ENCODE data around the gene OXT.

DNA sequence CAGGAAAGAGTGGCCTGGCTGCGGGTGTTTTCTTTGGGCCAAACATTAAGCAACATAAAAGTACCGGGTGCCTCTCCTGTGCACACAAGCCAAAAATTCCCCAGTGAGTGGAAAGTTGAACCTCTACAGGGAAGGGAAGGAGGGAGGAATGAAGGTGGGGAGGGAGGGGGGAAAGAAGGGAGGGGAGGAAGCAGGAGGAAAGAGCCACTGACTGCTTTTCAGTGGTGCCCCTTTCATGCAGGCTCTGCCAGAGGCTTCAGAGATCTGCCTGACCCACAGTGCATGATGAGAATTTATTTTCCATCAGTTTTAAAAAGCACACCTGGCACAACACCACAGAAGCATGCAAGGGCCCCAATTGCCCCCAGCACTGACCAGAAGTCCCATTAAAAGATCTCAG, 40.6 kb downstream of the OXT start:
- TF ChIP-seq, protein P1, sequence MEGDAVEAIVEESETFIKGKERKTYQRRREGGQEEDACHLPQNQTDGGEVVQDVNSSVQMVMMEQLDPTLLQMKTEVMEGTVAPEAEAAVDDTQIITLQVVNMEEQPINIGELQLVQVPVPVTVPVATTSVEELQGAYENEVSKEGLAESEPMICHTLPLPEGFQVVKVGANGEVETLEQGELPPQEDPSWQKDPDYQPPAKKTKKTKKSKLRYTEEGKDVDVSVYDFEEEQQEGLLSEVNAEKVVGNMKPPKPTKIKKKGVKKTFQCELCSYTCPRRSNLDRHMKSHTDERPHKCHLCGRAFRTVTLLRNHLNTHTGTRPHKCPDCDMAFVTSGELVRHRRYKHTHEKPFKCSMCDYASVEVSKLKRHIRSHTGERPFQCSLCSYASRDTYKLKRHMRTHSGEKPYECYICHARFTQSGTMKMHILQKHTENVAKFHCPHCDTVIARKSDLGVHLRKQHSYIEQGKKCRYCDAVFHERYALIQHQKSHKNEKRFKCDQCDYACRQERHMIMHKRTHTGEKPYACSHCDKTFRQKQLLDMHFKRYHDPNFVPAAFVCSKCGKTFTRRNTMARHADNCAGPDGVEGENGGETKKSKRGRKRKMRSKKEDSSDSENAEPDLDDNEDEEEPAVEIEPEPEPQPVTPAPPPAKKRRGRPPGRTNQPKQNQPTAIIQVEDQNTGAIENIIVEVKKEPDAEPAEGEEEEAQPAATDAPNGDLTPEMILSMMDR (IDR thresholded peaks at IDR 0.05; ENCODE audit: low read depth, low read length, missing input control), result no peak
- TF ChIP-seq YY1 (IDR thresholded peaks at IDR 0.05), result no peak
- TF ChIP-seq, protein P2, sequence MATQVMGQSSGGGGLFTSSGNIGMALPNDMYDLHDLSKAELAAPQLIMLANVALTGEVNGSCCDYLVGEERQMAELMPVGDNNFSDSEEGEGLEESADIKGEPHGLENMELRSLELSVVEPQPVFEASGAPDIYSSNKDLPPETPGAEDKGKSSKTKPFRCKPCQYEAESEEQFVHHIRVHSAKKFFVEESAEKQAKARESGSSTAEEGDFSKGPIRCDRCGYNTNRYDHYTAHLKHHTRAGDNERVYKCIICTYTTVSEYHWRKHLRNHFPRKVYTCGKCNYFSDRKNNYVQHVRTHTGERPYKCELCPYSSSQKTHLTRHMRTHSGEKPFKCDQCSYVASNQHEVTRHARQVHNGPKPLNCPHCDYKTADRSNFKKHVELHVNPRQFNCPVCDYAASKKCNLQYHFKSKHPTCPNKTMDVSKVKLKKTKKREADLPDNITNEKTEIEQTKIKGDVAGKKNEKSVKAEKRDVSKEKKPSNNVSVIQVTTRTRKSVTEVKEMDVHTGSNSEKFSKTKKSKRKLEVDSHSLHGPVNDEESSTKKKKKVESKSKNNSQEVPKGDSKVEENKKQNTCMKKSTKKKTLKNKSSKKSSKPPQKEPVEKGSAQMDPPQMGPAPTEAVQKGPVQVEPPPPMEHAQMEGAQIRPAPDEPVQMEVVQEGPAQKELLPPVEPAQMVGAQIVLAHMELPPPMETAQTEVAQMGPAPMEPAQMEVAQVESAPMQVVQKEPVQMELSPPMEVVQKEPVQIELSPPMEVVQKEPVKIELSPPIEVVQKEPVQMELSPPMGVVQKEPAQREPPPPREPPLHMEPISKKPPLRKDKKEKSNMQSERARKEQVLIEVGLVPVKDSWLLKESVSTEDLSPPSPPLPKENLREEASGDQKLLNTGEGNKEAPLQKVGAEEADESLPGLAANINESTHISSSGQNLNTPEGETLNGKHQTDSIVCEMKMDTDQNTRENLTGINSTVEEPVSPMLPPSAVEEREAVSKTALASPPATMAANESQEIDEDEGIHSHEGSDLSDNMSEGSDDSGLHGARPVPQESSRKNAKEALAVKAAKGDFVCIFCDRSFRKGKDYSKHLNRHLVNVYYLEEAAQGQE (IDR thresholded peaks at IDR 0.05), result no peak
- TF ChIP-seq, protein P3, sequence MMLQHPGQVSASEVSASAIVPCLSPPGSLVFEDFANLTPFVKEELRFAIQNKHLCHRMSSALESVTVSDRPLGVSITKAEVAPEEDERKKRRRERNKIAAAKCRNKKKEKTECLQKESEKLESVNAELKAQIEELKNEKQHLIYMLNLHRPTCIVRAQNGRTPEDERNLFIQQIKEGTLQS (IDR thresholded peaks at IDR 0.05), result no peak
- no peak for TF ChIP-seq GABPA (IDR thresholded peaks at IDR 0.05 in 1 of 2, conservative IDR thresholded peaks at IDR 0.05 in 1 of 2)

Data from liver (tissue), 3 donors.